ENCODE results near the gene HSPB9. TPM values are rescaled to one million over a fixed set of nuclear protein-coding genes. Genes with fewer than 3 reads are reported as not detected.

Gene HSPB9
- total RNA-seq, 1 donor from 2014 or later = not detected

GRCh38 chr17:42078396-42079043, 44.1 kb upstream of the HSPB9 start:
- no peaks in the 10 kb centered on the region for H3K9me3 Mint-ChIP-seq
- no peak overlapping the region for H3K27ac Mint-ChIP-seq
- ATAC-seq (ENCODE audit: low read depth) (no peak), DNase-seq (no peak)
- H3K4me1 Mint-ChIP-seq = no peaks in the 10 kb centered on the region
- POLR2A ChIA-PET = no interaction called here
- no peaks in the 10 kb centered on the region for H3K36me3 Mint-ChIP-seq (ENCODE audit: low read depth)
- H3K4me3 Mint-ChIP-seq = no peak overlapping the region
- TF ChIP-seq CTCF (IDR thresholded peaks at IDR 0.05) = no peak
- H3K27me3 Mint-ChIP-seq = no peaks in the 10 kb centered on the region
- intact Hi-C loops (cut with micrococcal nuclease) = no loop called here
- CTCF ChIA-PET = no interaction called here

- Mint-ChIP-seq H3K27ac (no peak overlapping the region), H3K36me3 (ENCODE audit: low read depth) (no peaks in the 10 kb centered on the region), H3K9me3 (no peaks in the 10 kb centered on the region), H3K27me3 (no peaks in the 10 kb centered on the region), H3K4me1 (no peaks in the 10 kb centered on the region), H3K4me3 (no peak overlapping the region)
- TF ChIP-seq CTCF (IDR thresholded peaks at IDR 0.05) = no peak
- POLR2A ChIA-PET = no interaction called here
- ATAC-seq (ENCODE audit: low read depth) = no peak
- no peak for DNase-seq
- intact Hi-C loops (cut with micrococcal nuclease) = no loop called here
- CTCF ChIA-PET = interaction anchor here (0.6 kb wide), 1 partner anchor 77 kb away, joined by 3 read pairs; no protein-coding TSS in a partner anchor
Observed at GRCh38 chr17:42079541-42079940, 43.1 kb upstream of the HSPB9 start.

DNA sequence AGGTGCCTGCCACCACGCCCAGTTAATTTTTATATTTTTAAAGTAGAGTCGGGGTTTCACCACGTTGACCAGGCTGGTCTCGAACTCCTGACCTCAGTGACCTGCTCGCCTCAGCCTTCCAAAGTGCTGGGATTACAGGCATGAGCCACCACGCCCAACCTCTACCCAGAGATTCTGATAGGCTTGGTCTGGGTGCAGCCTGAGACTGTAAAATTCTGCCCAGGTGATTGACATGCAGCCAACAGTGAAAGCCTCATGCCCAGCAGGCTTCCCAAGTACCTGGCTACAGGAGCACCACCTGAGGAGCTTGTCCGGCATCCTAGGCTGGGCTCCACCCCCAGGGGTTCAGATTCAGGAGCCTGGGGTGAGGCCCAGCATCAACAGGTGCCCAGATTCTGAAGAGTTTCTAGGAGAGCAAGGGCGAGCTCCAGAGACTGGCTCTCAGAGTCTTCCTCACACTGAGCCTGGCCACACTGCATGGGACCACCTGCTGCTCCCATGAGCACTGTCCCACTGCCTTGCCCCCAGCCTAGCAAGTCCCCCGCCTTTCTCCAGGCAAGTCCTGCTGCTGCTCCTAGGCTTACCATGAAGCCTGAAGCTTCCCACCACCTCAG, 41.0 kb upstream of the HSPB9 start:
- H3K27ac Mint-ChIP-seq = no peak overlapping the region
- no peaks in the 10 kb centered on the region for H3K9me3 Mint-ChIP-seq
- H3K4me1 Mint-ChIP-seq = no peaks in the 10 kb centered on the region
- ChIA-PET CTCF (no interaction called here), POLR2A (no interaction called here)
- intact Hi-C loops (cut with micrococcal nuclease) = no loop called here
- H3K4me3 Mint-ChIP-seq = no peak overlapping the region
- TF ChIP-seq CTCF (IDR thresholded peaks at IDR 0.05) = no peak
- DNase-seq (no peak), ATAC-seq (ENCODE audit: low read depth) (no peak)
- H3K36me3 Mint-ChIP-seq (ENCODE audit: low read depth) = no peaks in the 10 kb centered on the region
- H3K27me3 Mint-ChIP-seq = no peaks in the 10 kb centered on the region

DNA sequence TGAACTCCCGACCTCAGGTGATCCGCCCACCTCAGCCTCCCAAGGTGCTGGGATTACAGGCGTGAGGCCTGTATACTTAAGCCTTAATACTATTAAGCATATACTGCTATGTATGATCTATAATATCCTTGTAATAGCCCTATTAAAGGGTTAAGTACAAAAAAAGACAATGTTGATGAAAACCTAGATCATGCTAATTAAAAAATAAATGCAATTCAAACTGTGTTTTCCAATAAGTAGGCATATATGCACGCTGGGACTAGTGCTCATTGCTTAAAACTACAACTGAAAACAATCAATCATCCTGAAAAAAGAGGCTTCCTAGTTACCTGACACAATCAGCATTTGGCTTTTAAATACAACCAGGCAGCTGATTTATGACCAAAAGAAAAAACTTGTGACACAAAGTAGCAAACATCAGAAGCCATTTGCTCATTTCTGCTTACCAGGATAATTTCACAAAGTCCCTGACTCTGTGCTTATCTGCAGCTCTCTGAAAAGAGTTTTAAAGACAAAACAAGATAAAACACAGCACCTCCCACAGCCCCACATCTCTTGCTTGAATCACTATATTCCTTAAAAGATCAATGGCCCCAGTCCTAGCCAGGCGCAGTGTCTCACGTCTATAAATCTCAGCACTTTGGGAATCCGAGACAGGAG, 35.4 kb upstream of the HSPB9 start:
- Mint-ChIP-seq H3K27ac (no peak overlapping the region), H3K4me3 (no peak overlapping the region), H3K36me3 (ENCODE audit: low read depth) (no peaks in the 10 kb centered on the region), H3K9me3 (no peaks in the 10 kb centered on the region), H3K27me3 (peaks cover 5% of the 10 kb centered on the region), H3K4me1 (no peaks in the 10 kb centered on the region)
- DNase-seq (no peak), ATAC-seq (ENCODE audit: low read depth) (no peak)
- intact Hi-C loops (cut with micrococcal nuclease) = no loop called here
- POLR2A ChIA-PET = interaction anchor here (0.5 kb wide), 1 partner anchor 12 kb away, joined by 8 read pairs; no protein-coding TSS in a partner anchor
- CTCF ChIA-PET = no interaction called here
- TF ChIP-seq CTCF (IDR thresholded peaks at IDR 0.05) = no peak
